ENCODE results near the gene FATE1. TPM values are rescaled to one million over a fixed set of nuclear protein-coding genes. Genes with fewer than 3 reads are reported as not detected.

Gene FATE1
- total RNA-seq, 1 donor = not detected

DNA sequence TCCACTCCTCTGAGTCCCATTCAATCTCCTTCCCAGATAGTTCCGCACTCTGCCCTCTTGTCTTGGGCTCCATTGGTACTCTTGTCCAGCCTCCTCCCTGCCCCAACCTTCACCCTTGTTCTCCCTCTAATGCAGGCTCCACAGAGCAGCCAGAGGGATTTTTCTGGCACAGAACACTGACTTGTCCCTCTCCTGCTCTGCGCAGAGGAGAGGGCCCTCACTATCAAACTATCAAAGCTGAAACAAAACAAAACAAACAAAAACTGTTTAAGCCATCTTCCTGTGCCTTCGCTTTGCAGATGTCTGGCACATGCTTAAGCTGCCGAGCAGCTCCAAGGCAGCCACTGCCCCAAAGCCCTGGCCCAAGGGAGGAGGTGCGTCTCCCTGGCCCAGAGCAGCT is 21.7 kb downstream of the FATE1 start:
- TF ChIP-seq, protein P1, sequence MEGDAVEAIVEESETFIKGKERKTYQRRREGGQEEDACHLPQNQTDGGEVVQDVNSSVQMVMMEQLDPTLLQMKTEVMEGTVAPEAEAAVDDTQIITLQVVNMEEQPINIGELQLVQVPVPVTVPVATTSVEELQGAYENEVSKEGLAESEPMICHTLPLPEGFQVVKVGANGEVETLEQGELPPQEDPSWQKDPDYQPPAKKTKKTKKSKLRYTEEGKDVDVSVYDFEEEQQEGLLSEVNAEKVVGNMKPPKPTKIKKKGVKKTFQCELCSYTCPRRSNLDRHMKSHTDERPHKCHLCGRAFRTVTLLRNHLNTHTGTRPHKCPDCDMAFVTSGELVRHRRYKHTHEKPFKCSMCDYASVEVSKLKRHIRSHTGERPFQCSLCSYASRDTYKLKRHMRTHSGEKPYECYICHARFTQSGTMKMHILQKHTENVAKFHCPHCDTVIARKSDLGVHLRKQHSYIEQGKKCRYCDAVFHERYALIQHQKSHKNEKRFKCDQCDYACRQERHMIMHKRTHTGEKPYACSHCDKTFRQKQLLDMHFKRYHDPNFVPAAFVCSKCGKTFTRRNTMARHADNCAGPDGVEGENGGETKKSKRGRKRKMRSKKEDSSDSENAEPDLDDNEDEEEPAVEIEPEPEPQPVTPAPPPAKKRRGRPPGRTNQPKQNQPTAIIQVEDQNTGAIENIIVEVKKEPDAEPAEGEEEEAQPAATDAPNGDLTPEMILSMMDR (IDR thresholded peaks at IDR 0.05; ENCODE audit: insufficient read depth, low read depth, low read length) = no peak
- no peak overlapping the region for H3K4me3 ChIP-seq (ENCODE audit: low read depth, low read length)
- DNase-seq (ENCODE audit: low read depth) = no peak

DNA sequence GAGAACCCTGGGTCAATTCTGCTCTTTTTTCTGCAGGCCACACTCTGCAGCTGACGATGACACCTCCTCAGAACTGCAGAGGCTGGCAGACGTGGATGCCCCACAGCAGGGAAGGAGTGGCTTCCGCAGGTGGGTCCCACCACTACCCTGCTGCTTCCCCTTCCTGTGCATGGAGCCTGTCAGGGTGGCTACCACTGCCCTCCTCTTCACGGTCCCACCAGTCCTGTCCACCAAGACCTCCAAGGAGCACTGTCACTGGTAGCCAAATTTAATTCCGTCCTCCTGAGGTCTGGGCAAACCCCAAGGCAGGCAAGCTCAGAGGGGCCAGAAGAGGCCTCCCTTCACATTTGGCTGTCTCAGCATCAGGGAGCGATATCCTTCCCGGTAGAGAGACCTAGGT is 22.9 kb downstream of the FATE1 start:
- TF ChIP-seq, protein P1 (IDR thresholded peaks at IDR 0.05; ENCODE audit: insufficient read depth, low read depth, low read length) = no peak
- no peak for DNase-seq (ENCODE audit: low read depth)
- no peak overlapping the region for H3K4me3 ChIP-seq (ENCODE audit: low read depth, low read length)

DNA sequence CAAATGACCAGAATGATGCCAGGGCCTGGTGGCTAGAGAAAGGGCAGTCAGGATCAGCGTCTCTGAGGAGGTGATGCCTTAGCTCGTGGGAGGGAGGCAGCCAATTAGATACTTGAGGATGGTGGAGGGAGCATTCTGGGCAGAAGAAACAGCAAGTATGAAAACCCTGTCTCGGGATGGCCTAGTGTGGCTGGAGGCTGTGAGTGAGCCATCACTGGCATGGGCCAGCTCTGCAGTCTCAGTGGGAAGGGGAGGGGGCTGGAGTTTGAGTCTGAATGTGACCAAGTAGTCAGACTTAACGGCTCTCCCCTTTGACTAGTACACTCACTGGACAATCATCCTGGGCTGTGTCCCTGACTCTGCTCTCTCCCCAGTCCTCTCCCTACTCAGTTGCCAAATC is 25.8 kb downstream of the FATE1 start:
- TF ChIP-seq, protein P1 (IDR thresholded peaks at IDR 0.05; ENCODE audit: insufficient read depth, low read depth, low read length) = no peak
- DNase-seq (ENCODE audit: low read depth) = no peak

DNA sequence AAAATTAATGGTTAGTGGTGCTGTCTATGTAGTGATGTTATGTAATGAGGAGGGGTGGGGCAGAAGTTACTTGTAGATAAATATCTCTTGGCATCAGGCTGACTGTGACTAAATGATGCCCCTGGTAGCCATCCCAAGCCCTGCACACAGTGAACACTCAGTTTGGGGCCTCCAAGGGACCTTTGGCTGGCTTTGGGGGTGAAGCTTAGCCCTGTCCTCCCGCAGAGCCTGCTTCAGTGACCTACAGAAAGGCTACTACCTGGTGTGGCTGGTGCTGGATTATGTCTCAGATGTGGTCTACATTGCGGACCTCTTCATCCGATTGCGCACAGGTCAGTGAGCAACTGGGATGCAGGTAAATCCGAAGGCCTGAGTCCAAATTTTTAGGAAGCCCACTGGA is 26.5 kb downstream of the FATE1 start:
- H3K4me3 ChIP-seq (ENCODE audit: low read depth, low read length) = no peak overlapping the region
- no peak for DNase-seq (ENCODE audit: low read depth)
- TF ChIP-seq, protein P1 (IDR thresholded peaks at IDR 0.05; ENCODE audit: insufficient read depth, low read depth, low read length) = no peak

More for the DNA sequence above, 25.8 kb downstream of the FATE1 start:
- no peak overlapping the region for H3K4me3 ChIP-seq (ENCODE audit: low read depth, low read length)

DNA sequence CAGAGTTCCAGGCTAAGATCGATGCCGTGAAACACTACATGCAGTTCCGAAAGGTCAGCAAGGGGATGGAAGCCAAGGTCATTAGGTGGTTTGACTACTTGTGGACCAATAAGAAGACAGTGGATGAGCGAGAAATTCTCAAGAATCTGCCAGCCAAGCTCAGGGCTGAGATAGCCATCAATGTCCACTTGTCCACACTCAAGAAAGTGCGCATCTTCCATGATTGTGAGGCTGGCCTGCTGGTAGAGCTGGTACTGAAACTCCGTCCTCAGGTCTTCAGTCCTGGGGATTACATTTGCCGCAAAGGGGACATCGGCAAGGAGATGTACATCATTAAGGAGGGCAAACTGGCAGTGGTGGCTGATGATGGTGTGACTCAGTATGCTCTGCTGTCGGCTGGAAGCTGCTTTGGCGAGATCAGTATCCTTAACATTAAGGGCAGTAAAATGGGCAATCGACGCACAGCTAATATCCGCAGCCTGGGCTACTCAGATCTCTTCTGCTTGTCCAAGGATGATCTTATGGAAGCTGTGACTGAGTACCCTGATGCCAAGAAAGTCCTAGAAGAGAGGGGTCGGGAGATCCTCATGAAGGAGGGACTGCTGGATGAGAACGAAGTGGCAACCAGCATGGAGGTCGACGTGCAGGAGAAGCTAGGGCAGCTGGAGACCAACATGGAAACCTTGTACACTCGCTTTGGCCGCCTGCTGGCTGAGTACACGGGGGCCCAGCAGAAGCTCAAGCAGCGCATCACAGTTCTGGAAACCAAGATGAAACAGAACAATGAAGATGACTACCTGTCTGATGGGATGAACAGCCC is 28.0 kb downstream of the FATE1 start:
- no peak for DNase-seq (ENCODE audit: low read depth)
- TF ChIP-seq, protein P1 (IDR thresholded peaks at IDR 0.05; ENCODE audit: insufficient read depth, low read depth, low read length) = no peak
- H3K4me3 ChIP-seq (ENCODE audit: low read depth, low read length) = no peak overlapping the region

DNA sequence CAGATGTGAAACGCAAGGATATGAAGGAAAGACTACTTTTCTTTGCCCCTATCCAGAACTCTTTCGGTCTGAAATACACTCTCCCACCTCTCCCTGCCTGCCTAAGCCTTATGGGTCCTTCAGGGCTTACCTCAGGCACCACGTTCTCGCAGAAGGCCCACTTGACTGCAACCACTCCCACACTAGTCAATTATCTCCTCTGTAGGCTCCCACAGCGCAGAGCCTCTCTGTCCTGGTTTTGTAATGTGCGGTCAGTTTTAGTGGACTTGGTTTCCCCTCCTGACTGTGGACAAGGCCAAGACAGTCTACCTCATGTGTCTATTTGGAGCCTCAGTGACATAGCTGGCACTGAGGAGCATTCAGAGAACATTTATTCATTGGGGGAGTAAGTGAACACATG is 29.8 kb downstream of the FATE1 start:
- TF ChIP-seq, protein P1 (IDR thresholded peaks at IDR 0.05; ENCODE audit: insufficient read depth, low read depth, low read length) = no peak
- DNase-seq (ENCODE audit: low read depth) = no peak
- H3K4me3 ChIP-seq (ENCODE audit: low read depth, low read length) = no peak overlapping the region

DNA sequence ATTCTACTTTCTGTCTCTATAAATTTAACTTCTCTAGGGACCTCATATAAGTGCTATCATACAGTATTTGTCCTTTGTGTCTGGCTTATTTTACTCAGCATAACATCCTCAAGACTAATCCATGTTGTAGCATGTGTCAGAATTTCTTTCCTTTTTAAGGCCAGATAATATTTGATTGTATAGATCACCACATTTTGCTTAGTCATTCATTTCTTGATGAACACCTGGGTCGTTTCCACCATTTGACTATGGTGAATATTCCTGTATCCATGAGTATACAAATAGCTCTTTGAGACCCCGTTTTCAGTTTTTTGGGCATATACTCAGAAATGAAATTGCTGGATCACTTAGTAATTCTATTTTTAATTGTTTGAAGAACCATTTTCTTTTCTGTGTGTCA is 30.7 kb downstream of the FATE1 start:
- TF ChIP-seq, protein P1 (IDR thresholded peaks at IDR 0.05; ENCODE audit: insufficient read depth, low read depth, low read length) = no peak
- no peak overlapping the region for H3K4me3 ChIP-seq (ENCODE audit: low read depth, low read length)
- no peak for DNase-seq (ENCODE audit: low read depth)

Data from fibroblast of villous mesenchyme (primary cell).